PC-9 (cell line): Measurements from ENCODE around the gene ASB16. TPM values are rescaled to one million over a fixed set of nuclear protein-coding genes. Genes with fewer than 3 reads are reported as not detected.

Source experiments
- BruUV-seq: library from RNA; stranded (reverse); fragments of 400-500 nt; replicated peaks from 2 replicates; lab custom pipeline; 2021; lab: Mats Ljungman, UMichigan
- CTCF ChIA-PET: fragments of 300-600 bp; sonication (Branson Sonifier 250); formaldehyde crosslinking; loops from one replicate; lab custom pipeline; 2022; ENCODE audit warnings: antibody characterized with exemption; lab: Charles Lee
- POLR2A ChIA-PET: fragments of 300-600 bp; sonication (Branson Sonifier 250); formaldehyde crosslinking; loops from one replicate; lab custom pipeline; 2022; ENCODE audit warnings: antibody characterized with exemption; ENCODE audit not compliant: unreplicated experiment; lab: Charles Lee
- DNase-seq, 2 experiments: peaks; one replicate each; pipeline versions ENCODE4 v3.0.0 to v3.0.0-alpha.2; 2015 to 2022; ENCODE audit warnings: mixed read lengths in 1 of 2
- H2AFZ ChIP-seq: fragments of 200-600 bp; sonication (generic); 2 replicates; pipeline ENCODE4 v1.8.1; 2017; ENCODE audit warnings: antibody characterized with exemption
- H3F3A ChIP-seq: fragments of 200-600 bp; sonication (generic); 2 replicates; pipeline ENCODE4 v1.8.1; 2017; ENCODE audit warnings: antibody characterized with exemption, mild to moderate bottlenecking, low read depth; ENCODE audit not compliant: insufficient read depth
- H3K27ac ChIP-seq: fragments of 200-600 bp; sonication (generic); 2 replicates; pipeline ENCODE4 v1.6.1; 2016; ENCODE audit warnings: mixed run types
- H3K27me3 ChIP-seq: fragments of 200-600 bp; sonication (generic); 2 replicates; pipeline ENCODE4 v1.6.1; 2016; ENCODE audit warnings: low read depth, mixed run types; ENCODE audit not compliant: insufficient read depth
- H3K36me3 ChIP-seq: fragments of 200-600 bp; sonication (generic); 2 replicates; pipeline ENCODE4 v1.6.1; 2016; ENCODE audit warnings: low read depth, mixed run types
- H3K4me1 ChIP-seq: fragments of 200-600 bp; sonication (generic); replicated peaks from 2 replicates; pipeline ENCODE4 v1.6.1; 2016; ENCODE audit warnings: mixed run types; ENCODE audit not compliant: insufficient read depth
- H3K4me2 ChIP-seq: fragments of 200-600 bp; sonication (generic); 2 replicates; pipeline ENCODE4 v1.6.1; 2017; ENCODE audit warnings: mixed run types
- H3K4me3 ChIP-seq: fragments of 200-600 bp; sonication (generic); 2 replicates; pipeline ENCODE4 v1.6.1; 2016; ENCODE audit warnings: mixed run types
- H3K79me2 ChIP-seq: fragments of 200-600 bp; sonication (generic); 2 replicates; pipeline ENCODE4 v1.6.1; 2017; ENCODE audit warnings: low read depth, mixed run types
- H3K9me2 ChIP-seq: fragments of 200-600 bp; sonication (generic); 2 replicates; pipeline ENCODE4 v1.8.1; 2017; ENCODE audit warnings: mild to moderate bottlenecking; ENCODE audit not compliant: insufficient read depth
- H3K9me3 ChIP-seq: fragments of 200-600 bp; sonication (generic); 2 replicates; pipeline ENCODE4 v1.8.1; 2016; ENCODE audit warnings: low read depth; ENCODE audit not compliant: insufficient read depth
- H4K20me1 ChIP-seq: fragments of 200-600 bp; sonication (generic); 2 replicates; pipeline ENCODE4 v1.8.1; 2017; ENCODE audit not compliant: insufficient read depth
- CTCF ChIP-seq: fragments of 200-600 bp; sonication (generic); conservative IDR thresholded peaks from 2 replicates; pipeline ENCODE4 v1.6.1; 2017; ENCODE audit warnings: mixed run types, antibody characterized with exemption, mild to moderate bottlenecking, moderate library complexity
- EZH2 ChIP-seq: fragments of 200-600 bp; sonication (generic); IDR thresholded peaks from 2 replicates; pipeline ENCODE4 v1.8.0; 2017; ENCODE audit warnings: antibody characterized with exemption, low read depth
- intact Hi-C: fragments of 100-400 bp; cut with micrococcal nuclease; formaldehyde crosslinking; loops from one replicate; pipeline ENCODE4 v1.10.0; 2022; ENCODE audit not compliant: unreplicated experiment
- total RNA-seq: library from RNA; stranded (reverse); gene quantifications from 2 replicates; pipeline ENCODE4 v1.2.3, GENCODE V29; 2021

The ASB16 gene
- total RNA-seq, 1 experiment from 2014 or later: not detected

DNA sequence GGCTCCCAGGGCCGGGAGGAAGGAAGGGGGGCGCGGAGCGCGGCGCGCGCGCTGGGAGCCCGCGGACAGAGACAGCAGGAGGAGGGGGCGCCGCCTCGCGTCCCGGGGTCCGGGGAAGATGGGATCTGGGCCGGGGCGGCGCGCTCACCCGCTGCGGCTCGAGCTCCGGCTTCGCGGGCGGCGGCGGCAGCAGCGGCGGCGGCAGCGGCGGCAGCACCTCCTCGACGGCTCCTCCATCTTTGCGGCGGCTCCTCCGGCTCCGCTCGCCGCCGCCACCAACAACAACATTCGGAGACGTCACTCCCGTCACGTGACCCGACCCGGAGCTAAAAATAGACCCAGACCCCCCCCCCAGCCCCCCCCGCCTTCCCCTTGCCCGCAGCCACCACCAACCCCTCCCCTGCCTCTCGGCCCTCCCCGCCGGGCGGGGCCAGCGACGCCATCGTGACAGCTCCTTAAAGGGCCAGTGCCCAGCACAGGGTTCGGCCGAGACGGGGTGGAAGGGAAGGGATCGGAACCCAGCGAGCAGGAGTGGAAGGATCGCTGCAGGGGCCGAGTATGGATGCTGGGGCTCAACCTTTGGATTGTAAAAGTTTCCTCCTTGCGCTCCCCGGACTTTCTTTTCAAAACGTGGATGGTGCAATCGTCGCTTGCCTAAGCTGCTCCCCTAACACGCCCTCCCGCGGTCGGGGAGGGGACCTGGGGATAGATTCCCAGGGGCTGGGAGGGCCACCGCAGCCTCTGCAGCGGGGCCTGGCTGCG lies 47.0 kb upstream of the ASB16 start, which contains the start of gene HDAC5:
Gene HDAC5, minus strand, starts transcription at position 286 of the 762 bp plus-strand sequence. CDS start 6,126 bp downstream, outside the sequence.
- POLR2A ChIA-PET: interaction anchor here (0.6 to 1.0 kb wide), 6 partner anchors 14 to 415 kb away, joined by 3 to 23 read pairs (median 7); partner anchors contain the start of gene DUSP3
- BruUV-seq: no TSS peak
- intact Hi-C loops: loop anchor here (1.0 kb wide), 2 partner anchors 12 to 18 kb away; partner anchors contain the start of gene HROB

GRCh38 chr17:44124118-44124438 lies 46.4 kb upstream of the ASB16 start:
- DNase-seq: no peak
- Histone ChIP-seq H3K9me3 (no peaks in the 10 kb centered on the region), H4K20me1 (no peaks in the 10 kb centered on the region), H2AFZ (peak overlapping the region; percentile 94), H3K9me2 (no peaks in the 10 kb centered on the region), H3F3A (no peaks in the 10 kb centered on the region), H3K27me3 (peaks cover 4% of the 10 kb centered on the region; the same call in 1 of the 2 replicates), H3K36me3 (no peaks in the 10 kb centered on the region), H3K4me1 (peaks cover 7% of the 10 kb centered on the region), H3K79me2 (no peaks in the 10 kb centered on the region), H3K4me2 (peak overlapping the region; percentile 83), H3K4me3 (peak overlapping the region; percentile 84), H3K27ac (peak overlapping the region; percentile 68; the same call in 1 of the 2 replicates)
- BruUV-seq: TSS peak; percentile 84
- TF ChIP-seq EZH2: no peak
- TF ChIP-seq CTCF: peak; percentile 24; the same call in 1 of the 2 replicates
- intact Hi-C loops: no loop called here
- ChIA-PET CTCF (interaction anchor here (0.6 to 1.2 kb wide), 5 partner anchors 13 to 246 kb away, joined by 3 to 14 read pairs (median 5); no protein-coding TSS in a partner anchor), POLR2A (interaction anchor here (0.6 to 1.0 kb wide), 3 partner anchors 53 to 345 kb away, joined by 3 to 23 read pairs (median 22); partner anchors contain the start of gene DUSP3)

More for the DNA sequence above, 47.0 kb upstream of the ASB16 start, which contains the start of gene HDAC5:
- Histone ChIP-seq H3K27me3 (peaks cover 4% of the 10 kb centered on the region; the same call in 1 of the 2 replicates), H3K36me3 (no peaks in the 10 kb centered on the region), H3K27ac (peak within 1 kb of the TSS; percentile 68), H3K4me2 (peak within 1 kb of the TSS; percentile 83), H2AFZ (peak within 1 kb of the TSS; percentile 94), H3F3A (no peaks in the 10 kb centered on the region), H3K9me2 (no peaks in the 10 kb centered on the region), H3K4me1 (peaks cover 7% of the 10 kb centered on the region), H3K4me3 (peak within 1 kb of the TSS; percentile 84), H3K79me2 (no peaks in the 10 kb centered on the region), H3K9me3 (no peaks in the 10 kb centered on the region), H4K20me1 (0 out of 2 replicates have a peak, but pooled peaks cover 4% of the 10 kb centered on the region)
- TF ChIP-seq CTCF (peak; percentile 75), EZH2 (no peak)
- CTCF ChIA-PET: interaction anchor here (0.6 to 1.2 kb wide), 8 partner anchors 12 to 246 kb away, joined by 3 to 14 read pairs (median 5); no protein-coding TSS in a partner anchor
- peak; percentile 75 to 91 for DNase-seq

GRCh38 chr17:44128383-44128782 lies 42.1 kb upstream of the ASB16 start:
- Histone ChIP-seq H4K20me1 (no peaks in the 10 kb centered on the region), H3K9me3 (no peaks in the 10 kb centered on the region), H3K4me3 (no peak overlapping the region), H3K4me1 (peaks cover 15% of the 10 kb centered on the region), H3K4me2 (no peak overlapping the region), H3K36me3 (no peaks in the 10 kb centered on the region), H3K79me2 (no peaks in the 10 kb centered on the region), H3K9me2 (no peaks in the 10 kb centered on the region), H3K27ac (no peak overlapping the region), H2AFZ (no peak overlapping the region), H3F3A (peaks cover 14% of the 10 kb centered on the region; the same call in 1 of the 2 replicates), H3K27me3 (no peaks in the 10 kb centered on the region)
- BruUV-seq: no TSS peak
- DNase-seq: no peak
- CTCF ChIA-PET: interaction anchor here (0.6 to 0.7 kb wide), 2 partner anchors 29 to 43 kb away, joined by 3 to 5 read pairs; no protein-coding TSS in a partner anchor
- POLR2A ChIA-PET: interaction anchor here (0.6 to 0.7 kb wide), 2 partner anchors 197 to 453 kb away, joined by 4 to 10 read pairs; no protein-coding TSS in a partner anchor
- intact Hi-C loops: no loop called here
- no peak for TF ChIP-seq CTCF
- no peak for TF ChIP-seq EZH2
